HG03469 (cell line): ENCODE data around the gene MED13L.

Experiments
- ATAC-seq: cut with Tn5 transposase; IDR thresholded peaks from one replicate; pipeline ENCODE4 v1.9.1; 2021; ENCODE audit warnings: mild to moderate bottlenecking, moderate library complexity, moderate number of reproducible peaks; ENCODE audit not compliant: unreplicated experiment

Gene MED13L

DNA sequence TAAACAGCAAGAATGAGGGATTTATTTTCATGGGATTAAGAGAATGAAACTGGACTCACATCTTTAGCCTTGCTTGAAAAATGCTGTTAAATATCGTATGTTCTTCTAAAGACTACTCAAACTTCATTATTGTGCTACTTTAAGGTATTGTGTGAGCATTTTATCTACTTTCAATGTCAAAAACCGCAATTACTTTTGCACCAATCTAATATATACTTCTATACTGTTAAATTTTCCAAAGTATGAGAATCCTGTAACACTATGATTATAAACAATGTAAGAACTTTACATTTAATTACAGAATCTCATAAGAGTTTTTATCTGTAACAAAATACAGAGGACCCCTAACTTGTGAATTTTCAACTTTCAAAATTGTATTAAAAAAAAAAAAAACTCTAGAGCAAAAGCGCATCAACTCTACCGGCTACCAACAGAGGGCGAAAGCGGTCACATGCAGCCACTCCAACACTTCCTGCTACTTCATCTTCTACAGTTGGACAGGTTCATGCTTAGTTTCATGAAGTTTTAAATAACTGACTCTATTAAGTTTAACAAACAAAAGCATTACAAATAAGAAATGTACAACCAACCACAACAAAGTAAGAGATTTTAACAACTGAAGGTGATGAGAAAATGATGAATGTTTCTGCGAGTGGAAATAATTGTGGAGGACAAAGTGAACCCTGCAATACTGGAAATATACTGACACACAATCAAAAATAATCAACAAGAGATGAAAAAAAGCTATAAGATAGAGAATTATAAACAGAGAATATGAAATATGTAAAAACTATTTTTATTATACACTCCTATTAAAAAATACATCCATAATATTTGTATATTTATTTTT is 210.9 kb downstream of the MED13L start:
- ATAC-seq = no peak

DNA sequence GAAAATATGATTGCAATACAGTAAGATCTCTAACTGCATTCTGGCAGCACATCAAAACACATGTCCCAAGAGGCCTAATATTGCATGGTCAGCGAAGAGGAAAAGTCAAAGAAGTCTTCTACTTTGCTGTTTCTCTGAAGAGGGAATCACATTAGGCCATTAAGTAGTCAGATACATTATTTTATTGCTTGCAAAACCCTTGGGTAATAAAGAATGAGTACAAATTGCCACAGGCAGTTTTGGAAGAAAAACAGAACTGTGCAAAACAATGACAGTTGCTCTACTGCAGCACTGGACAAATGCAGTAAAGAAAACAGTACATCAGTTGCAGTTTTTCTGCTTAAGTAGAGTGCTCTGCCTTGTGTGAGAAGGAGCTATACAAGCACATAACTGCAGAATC is 211.9 kb downstream of the MED13L start:
- no peak for ATAC-seq

DNA sequence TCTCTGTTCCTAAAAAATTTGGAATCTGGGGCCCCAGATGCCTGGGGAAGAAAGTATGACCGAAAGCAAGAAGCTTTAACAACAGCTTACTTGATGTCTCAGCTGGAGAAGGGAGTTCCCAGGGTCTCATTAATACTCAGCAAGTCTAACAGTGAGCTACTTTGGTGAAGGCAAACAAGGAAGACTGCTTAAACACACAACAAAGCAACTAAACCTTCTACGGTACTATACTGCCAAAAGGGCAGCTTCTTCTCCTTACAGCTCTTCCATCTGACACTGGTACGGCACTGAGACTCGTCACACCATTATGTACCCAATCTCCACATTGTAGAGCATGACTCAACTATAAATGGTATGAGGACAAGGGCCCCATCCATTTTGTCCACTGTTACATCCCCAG is 213.0 kb downstream of the MED13L start:
- ATAC-seq = no peak

DNA sequence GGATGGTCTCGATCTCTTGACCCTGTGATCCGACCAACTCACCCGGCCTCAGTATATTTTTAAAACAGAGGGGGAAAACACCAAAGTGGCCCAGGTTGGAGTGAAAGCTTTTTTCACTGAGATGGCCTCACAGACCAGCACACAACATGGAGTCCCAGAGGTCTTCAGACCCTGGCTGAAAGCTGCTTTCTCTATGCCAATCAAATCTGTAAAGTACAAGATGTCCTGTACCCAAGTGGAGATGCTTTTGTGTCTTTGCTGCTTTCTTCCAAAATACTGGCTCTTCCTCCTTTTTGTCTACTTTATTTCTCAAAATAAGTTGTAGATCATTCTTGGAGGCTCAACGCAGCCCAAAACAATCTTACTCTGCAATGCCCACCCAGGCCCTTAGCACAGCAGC is 214.8 kb downstream of the MED13L start:
- ATAC-seq = no peak

DNA sequence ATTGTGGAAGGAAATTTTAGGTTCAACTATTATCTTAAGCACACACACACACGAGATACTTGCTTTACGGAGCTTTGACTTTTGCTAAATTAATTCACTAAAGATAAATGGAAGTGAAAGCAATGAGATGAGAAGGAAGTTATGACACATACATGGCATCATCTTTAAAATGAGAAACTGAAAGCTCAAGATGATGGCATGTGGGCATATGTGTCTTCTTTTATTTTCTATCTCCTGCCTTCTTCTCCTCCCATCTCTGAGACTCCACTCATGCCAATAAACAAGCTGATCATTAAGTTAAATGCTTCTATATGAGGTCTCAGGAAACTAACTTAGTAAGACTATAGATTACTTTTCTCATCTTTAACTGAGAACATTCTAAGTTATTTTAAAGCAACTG is 216.7 kb downstream of the MED13L start:
- ATAC-seq = peak; percentile 84

DNA sequence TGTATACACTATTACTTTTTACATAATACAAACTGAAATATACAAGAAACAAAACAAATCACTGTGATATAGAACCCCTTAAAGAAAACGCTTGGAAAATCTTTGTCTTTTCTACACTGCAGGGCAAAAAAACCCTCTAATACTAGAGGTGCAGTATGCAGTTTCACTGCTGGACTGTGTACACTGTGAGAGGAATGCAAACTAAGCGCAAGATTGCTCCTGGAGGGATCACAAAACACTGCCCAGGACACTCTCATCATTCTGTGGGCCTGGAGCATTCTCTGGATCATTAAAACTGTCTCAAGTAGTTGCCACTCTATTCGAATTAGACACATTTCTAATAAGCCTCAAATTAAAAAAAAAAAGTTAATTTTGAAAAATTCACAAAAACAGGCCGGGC is 217.6 kb downstream of the MED13L start:
- ATAC-seq = no peak

DNA sequence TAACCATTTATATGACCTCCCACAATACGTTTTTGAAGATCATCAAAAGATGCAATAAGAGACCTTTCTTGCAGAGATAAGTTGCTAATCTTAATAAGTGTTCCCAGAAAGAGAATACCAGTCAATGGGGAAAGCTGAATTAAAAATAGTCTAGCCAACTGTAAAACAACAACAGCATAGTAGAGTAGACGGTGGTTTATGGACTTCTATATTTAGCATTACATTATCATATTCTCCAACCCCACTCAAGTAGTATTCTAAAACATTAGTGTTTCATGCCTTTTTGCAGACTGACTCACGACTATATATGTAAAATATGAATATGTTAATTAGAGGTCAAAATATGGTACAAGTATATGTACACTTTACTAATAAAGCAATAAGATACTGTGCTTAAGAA is 218.9 kb downstream of the MED13L start:
- no peak for ATAC-seq

DNA sequence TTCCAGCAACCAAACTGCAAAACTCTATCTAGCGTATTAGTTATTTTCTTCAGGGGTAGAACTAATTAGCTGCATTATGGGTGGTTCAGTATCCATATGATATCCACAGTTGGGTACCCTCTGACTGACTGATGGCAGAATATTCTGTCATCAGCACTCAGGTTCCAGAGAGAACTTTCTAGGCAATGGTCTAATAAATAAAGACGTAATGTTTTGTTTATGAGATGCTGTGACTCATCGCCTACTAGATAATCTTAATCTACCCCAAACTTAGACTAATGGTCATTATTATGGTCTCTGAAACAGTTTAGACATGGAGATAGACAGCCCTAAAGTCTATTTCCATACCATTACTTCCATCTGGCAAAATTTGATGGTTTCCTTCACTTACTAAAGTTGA is 220.1 kb downstream of the MED13L start:
- ATAC-seq = no peak

DNA sequence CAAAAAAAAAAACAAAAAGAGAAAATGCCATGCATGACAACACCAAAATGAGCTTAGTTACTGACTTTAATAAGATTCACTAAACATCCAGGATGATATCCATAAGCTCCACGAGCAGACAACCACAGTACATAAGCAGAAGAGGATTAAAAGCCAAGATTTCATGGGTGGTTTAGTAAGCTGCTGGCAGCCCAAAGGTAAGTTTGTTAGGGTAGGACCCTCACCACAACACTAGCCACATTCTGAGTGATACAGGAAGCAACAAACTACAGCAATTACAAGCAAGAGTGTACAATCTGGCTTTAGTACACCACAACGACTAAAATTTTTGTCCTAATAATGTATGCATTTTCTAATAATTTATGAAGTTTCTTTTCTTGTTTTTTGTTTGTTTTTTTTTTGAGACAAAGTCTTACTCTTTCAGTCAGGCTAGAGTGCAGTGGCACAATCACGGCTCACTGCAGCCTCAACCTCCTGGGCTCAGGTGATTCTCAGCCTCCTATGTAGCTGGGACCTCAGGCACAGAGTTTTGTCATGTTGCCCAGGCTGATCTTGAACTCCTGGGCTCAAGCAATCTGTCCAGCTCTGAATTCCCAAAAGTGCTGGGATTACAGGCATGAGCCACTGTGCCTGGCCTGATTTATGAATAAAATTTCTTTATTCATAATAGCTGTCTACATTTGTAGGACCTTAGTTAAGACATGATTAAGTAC is 221.4 kb downstream of the MED13L start:
- no peak for ATAC-seq

DNA sequence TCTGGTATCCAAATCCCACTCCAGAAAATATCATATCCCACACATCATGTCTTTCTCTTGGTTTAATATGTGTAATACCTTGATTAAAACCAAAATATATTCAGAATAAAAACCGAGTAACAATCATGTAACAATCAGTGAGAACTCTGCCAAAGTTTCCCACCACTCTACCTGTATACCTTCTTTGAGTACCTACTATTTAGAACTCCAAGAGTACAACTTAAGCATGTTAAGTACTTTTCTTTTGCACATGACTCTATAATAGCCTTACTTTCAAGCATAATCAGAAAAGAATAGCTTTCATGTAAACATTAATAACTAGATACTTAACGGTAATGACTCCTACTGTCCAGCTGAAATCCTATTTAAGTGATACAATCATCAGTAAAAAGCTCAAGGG is 223.2 kb downstream of the MED13L start:
- no peak for ATAC-seq

DNA sequence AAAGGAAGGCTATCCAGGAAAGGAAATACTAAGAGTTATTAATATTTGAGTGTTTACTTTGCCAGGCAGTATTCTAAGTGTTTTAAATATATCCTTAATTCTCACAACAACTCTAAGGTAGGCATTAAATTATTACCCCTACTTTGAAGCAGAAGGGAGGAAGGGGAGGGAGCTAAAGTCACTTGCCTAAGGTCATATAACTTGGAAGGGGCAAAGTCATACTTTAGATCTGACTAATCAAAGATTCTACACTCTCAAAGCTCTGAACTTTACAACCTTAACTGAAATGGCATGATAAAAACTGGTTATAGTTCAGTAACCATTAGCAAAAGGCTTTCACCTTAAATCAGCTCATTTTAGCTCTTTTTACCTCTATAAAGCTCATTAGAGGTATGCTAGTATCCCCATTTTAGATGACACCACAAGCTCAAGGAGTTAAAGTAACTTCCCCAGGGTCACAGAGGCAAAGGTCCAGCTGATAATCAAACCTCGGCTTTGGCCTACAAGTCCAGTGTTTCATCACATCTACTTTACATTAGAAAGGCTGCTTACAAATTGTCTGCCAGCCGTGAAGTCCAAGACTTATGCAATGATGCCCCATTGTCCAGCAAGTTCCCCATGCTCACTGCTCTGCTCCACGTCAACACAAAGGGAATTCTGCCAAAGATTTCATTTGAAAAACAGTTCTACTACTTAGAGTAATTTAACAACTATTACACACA is 223.9 kb downstream of the MED13L start:
- no peak for ATAC-seq

DNA sequence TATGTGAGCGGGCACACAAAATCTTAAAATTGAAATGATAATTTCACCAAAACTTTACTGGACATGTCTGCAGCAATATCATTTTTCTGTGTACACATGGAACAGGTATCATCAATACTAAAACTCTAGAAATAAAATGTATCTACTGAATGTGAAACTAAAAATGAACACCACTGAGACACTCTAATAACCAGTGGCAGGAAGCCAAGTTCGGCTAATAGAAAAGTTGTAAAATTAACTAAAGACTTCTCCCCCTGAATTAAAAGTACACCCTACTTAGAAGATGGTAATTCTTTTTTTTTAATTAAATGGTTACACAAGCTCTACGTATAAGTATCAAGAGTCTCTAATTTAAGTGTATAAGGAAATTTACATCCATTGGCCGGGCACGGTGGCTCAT is 227.2 kb downstream of the MED13L start:
- no peak for ATAC-seq

DNA sequence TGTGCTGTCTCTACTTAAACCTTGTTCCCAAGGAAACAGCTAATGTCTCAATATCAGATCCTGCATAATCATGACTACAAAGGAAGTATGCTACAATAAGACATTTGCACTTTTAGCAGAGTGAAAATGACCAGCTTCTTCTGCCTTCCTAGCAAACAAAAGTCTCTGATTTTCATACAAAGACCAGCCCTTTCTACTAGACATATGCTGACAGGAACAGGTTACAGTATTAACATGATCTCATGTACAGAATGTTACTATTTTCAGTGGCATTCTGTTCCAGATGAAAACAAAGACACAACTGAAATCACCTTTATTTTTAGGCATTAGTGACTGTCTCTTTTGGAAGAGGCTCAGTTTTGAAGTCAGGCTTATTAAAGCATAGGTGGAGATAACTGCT is 228.6 kb downstream of the MED13L start:
- ATAC-seq = no peak

DNA sequence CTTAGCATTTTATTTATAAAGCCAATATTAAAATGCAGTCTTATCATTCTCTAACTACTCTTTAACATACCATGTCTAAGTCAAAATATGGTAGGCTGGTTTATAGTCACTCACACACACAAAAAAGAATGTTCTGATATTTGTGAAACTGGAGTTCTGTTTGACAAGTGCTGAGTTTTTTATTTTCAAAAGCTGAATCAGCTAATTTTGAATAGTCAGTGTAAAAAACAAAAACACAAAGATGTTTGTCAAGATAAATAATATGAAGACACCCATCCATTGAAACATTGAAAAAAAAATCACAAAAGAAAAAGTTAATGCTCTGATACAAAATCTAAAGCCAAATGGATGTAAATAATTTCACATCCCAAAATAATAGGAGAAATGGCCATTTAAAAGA is 231.5 kb downstream of the MED13L start:
- no peak for ATAC-seq

DNA sequence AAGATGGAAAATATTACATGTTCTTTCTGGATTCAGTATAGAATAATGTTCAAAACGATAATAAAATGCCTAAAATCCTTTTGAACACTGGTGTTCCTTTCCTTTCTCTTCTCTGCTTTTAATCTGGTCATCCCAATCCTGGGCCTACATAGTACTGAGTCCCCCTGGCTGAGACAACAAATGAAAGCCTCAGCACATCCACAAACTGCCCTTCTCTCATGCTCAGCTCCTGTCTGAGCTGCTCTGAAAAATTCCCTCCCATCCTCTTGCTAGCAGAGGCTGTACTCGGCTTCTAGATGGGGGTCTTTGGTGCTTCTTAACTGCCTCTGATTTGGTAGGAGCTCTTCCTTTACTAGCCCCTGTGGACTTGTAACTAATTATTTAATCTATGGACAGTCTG is 232.3 kb downstream of the MED13L start:
- ATAC-seq = no peak

DNA sequence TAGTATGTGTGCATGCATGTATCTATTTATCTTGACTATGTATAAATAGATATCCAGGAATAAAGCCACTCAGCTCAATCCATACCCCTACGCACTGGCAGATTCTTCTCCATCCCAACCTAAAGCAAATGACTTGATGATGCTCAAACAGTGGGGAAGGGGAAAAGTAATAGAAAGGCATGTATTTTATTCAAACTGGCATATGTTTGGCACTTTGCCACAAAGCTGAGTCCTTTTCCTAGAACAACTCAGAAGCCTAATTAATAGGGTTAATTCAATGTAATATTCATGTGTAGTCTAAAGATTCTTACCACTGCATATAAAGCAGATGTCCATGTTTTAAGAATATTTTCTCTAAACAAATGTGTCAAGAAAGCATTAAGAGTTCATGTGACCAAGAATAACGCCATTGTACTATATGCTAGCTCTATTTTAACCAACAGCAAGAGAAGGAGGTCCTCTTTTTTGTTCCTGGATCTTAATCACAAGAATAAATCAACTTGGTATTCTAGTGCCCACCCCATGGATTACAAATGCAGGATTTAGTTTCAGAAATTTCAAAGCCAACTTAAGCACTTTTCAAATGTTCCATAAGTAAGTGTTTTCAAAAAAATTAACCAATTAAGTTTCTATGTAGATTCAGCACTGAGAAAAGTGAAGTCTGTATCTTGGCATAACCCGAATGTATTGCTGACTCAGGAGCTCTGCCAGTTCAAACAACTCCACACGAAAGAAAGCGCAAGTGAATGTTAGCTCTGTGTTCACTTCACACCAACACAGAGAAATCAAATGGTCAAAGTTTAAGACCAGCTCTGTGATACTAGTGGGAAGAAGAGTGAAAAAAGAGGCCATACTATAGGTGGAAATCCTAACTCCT is 233.6 kb downstream of the MED13L start:
- ATAC-seq = no peak

DNA sequence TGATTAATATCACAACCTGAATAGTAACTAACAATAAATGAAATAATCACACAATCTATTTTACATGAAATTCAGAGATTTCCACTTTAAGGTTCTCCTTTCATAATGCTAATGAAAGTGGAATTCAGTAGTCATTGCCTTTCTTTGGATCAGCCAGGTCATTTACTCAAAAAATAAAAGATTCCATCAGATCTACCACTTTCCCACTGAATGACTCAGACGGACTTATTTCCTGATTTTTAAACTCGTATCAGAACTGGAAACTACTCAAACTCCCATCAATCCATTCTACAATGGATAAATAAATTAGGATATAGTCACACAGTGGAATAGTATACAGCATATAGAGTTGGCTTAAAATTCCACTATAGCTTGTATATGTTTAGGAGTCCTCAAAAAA is 237.1 kb downstream of the MED13L start:
- ATAC-seq = no peak

DNA sequence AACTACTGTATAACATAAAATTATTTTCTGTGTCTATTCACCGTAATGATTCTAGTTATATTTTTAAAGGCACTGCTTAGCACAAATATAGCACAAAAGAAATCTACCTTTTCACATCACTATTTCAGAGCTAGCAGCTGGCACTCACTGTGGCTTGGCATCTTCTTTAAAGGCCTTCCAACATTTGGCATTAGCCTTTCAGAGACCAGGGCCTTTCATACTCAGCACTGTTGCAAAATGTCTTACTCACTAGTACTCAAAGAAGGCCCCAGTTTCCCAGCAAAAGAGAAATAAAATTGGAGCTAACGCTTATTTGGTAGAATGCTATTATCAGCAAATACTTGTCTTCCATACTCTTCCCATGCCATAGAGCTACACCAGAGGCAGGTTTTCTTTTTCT is 238.4 kb downstream of the MED13L start:
- no peak for ATAC-seq

DNA sequence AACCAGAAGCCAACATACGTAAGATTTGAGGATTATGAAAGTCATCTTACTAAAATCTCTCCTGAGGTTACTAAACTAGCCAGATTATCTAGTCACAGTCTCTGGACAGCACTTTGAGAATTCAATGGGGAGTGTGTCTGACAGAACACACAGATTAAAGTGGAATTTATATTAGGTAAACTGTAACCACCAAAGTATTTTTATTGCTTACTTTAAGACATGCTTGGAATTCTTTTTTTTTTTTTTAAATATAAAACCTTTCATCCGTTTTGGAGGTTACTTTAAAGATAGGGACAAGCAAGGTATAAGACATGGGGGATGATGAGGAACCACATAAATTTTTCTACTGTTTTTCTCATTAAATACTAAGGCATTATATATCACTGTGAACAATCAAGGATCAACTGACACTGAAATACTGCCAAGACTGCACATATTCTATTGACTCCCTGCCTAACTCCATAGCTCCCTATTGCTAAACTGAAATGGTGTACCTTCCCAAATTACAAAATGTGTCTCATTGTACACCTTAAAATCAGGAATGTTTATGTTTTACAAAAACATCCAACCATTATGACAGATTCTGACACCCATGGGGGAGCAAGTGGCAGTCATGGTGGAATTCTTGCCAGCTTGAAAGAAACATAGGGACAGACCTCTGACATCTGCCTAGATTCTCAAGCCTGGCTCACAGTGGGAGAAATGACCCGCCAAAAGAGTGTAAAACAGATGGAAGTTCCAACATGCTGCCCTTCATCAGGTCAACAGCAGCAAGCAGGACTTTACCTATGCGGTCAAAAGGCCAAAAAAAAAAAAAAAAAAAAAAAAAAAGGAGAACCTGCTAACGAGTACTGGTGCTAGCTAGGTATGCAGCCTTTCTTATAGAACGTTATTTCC is 239.3 kb downstream of the MED13L start:
- no peak for ATAC-seq

DNA sequence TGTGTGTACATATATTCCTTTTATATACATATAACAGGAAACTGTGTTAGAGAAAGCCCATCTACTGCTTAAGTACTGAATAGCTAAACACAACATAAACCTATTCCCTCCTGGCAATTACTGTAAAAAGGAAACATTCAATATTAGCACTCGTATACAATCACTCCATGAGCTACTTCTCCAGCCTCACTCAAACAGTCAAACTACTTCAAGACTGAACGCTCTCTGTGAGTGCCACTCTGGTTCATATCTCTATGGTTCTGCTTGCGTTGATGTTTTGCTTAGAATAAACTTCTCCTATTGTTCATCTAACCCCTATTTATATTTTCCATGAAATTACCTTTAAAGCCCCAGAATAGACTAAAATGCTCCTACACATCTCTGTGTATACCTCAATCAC is 243.7 kb downstream of the MED13L start:
- no peak for ATAC-seq
